Left ventricle myocardium inferior (tissue), 1 donor: Measurements from ENCODE around the gene LOC101059915.
A peak's percentile ranks its signal among the peaks of the same experiment; 100 is the strongest.
"Not testable (repeated sequence)": the region's sequence is repeated elsewhere in the genome, so short reads cannot be mapped to it uniquely, and the experiment has no call there.

Source experiments
- DNase-seq: peaks from one replicate; pipeline ENCODE4 v3.0.0-alpha.2; 2020
- H3K27ac ChIP-seq: fragments of 200-600 bp; replicated peaks from 2 replicates; pipeline ENCODE4 v1.8.0; 2021
- H3K27me3 ChIP-seq: fragments of 200-600 bp; 2 replicates; pipeline ENCODE4 v1.8.0; 2021; ENCODE audit warnings: low read depth
- H3K36me3 ChIP-seq: fragments of 200-600 bp; 2 replicates; pipeline ENCODE4 v1.8.0; 2021
- H3K4me1 ChIP-seq: fragments of 200-600 bp; 2 replicates; pipeline ENCODE4 v1.8.0; 2021
- H3K4me3 ChIP-seq: fragments of 200-600 bp; 2 replicates; pipeline ENCODE4 v1.8.0; 2021; ENCODE audit warnings: mild to moderate bottlenecking, moderate library complexity
- H3K9me3 ChIP-seq: fragments of 200-600 bp; replicated peaks from 2 replicates; pipeline ENCODE4 v1.8.0; 2021
- intact Hi-C: fragments of 100-400 bp; cut with micrococcal nuclease; formaldehyde crosslinking; loops from one replicate; pipeline ENCODE4 v1.11.0; 2022
- TF ChIP-seq, protein P1 (sequence below): fragments of 200-600 bp; IDR thresholded peaks from 2 replicates; pipeline ENCODE4 v1.8.0; 2021; ENCODE audit warnings: antibody characterized with exemption, mild to moderate bottlenecking, borderline replicate concordance
- donor health status: DM: no; HTN: yes; CAD: no; lungs with severe emphysema.

Gene LOC101059915

DNA sequence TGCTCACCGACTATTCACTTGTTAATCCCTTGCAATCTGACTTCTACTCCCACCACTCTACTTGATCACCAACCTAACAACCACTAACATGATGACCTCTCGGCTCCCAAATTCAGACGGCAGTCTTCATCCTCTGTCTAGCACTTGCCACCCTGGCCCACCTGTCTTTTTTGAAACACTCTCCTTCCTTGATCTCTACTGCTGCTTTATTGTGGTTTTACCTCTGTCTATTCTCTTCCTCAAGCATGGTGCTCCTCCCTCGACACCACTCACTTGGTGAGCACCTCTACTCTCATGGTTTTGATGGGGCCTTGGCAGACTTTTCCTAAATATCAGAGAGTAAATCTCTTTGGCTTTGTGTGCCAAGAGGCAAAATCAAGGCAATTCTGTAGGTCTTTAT, 27.3 kb upstream of the LOC101059915 start:
- no peaks in the 10 kb centered on the region for H3K36me3 ChIP-seq
- no peak overlapping the region for H3K4me3 ChIP-seq
- no peaks in the 10 kb centered on the region for H3K9me3 ChIP-seq
- H3K27me3 ChIP-seq: no peaks in the 10 kb centered on the region
- intact Hi-C loops: no loop called here
- DNase-seq: no peak
- TF ChIP-seq, protein P1, sequence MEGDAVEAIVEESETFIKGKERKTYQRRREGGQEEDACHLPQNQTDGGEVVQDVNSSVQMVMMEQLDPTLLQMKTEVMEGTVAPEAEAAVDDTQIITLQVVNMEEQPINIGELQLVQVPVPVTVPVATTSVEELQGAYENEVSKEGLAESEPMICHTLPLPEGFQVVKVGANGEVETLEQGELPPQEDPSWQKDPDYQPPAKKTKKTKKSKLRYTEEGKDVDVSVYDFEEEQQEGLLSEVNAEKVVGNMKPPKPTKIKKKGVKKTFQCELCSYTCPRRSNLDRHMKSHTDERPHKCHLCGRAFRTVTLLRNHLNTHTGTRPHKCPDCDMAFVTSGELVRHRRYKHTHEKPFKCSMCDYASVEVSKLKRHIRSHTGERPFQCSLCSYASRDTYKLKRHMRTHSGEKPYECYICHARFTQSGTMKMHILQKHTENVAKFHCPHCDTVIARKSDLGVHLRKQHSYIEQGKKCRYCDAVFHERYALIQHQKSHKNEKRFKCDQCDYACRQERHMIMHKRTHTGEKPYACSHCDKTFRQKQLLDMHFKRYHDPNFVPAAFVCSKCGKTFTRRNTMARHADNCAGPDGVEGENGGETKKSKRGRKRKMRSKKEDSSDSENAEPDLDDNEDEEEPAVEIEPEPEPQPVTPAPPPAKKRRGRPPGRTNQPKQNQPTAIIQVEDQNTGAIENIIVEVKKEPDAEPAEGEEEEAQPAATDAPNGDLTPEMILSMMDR: no peak
- no peak overlapping the region for H3K27ac ChIP-seq
- peaks cover 5% of the 10 kb centered on the region for H3K4me1 ChIP-seq

DNA sequence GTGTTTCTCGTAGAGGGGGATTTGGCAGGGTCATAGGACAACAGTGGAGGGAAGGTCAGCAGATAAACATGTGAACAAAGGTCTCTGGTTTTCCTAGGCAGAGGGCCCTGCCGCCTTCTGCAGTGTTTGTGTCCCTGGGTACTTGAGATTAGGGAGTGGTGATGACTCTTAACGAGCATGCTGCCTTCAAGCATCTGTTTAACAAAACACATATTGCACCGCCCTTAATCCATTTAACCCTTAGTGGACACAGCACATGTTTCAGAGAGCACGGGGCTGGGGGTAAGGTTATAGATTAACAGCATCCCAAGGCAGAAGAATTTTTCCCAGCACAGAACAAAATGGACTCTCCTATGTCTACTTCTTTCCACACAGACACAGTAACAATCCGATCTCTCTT, 22.9 kb upstream of the LOC101059915 start:
- H3K4me3 ChIP-seq, H3K9me3 ChIP-seq, DNase-seq, H3K27me3 ChIP-seq, H3K36me3 ChIP-seq, H3K4me1 ChIP-seq, H3K27ac ChIP-seq, intact Hi-C loops: not testable (repeated sequence)

DNA sequence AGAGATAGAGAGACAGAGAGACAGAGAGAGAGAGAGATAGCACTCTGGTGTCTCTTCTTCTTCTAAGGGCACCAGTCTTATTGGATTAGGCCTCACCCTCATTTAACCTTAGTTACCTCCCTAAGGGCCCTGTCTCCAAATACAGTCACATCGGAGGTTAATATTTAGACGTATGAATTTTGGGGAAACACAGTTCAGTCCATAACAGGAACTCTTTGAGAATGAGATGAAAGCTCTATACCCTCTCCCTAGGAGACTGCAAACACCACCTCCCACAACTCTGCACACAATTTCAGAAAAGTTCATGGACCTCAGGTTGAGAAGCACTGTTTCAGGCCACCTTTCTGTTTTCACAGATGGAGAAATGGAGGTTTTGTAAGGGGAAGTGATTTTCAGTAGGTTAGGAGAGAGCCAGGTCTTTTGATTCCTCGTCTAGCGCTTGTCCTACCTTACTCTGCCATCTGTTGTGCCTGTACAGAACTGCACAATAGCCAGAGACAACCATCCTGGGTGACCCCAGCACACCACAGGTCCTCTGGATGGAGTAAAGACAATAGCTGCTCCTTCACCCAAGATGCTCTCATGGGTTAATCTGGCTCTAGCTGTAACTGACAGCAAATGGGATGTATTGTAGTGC, 16.9 kb upstream of the LOC101059915 start:
- Histone ChIP-seq H3K9me3 (no peaks in the 10 kb centered on the region), H3K36me3 (no peaks in the 10 kb centered on the region)

DNA sequence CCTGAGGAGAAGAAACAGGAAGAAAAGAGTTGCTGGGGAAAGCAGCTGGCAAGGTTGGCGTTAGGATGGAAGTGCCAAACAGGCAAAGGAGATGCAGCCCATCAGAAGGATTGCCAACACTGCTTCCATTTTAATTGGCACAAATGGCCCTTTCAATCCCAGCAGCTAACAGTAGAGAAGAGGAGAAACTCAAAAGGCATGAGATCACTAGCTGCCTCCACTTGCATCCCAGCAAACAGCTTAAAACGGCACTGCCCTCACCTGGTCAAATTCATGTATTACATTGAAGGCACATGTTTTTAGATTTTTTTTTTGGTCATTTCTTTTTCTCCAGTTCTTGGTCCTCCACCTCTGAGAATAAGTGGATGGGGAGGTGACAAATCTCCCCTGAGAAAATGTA, 14.9 kb upstream of the LOC101059915 start:
- no peak for DNase-seq
- Histone ChIP-seq H3K9me3 (no peaks in the 10 kb centered on the region), H3K27ac (no peak overlapping the region), H3K27me3 (no peaks in the 10 kb centered on the region), H3K4me3 (no peak overlapping the region), H3K4me1 (no peaks in the 10 kb centered on the region), H3K36me3 (no peaks in the 10 kb centered on the region)
- TF ChIP-seq, protein P1: peak; percentile 66
- intact Hi-C loops: no loop called here

More for the DNA sequence above, 16.9 kb upstream of the LOC101059915 start:
- intact Hi-C loops: no loop called here
- TF ChIP-seq, protein P1: peak; percentile 47
- Histone ChIP-seq H3K4me1 (no peaks in the 10 kb centered on the region), H3K27ac (no peak overlapping the region), H3K27me3 (no peaks in the 10 kb centered on the region), H3K4me3 (no peak overlapping the region)
- no peak for DNase-seq

DNA sequence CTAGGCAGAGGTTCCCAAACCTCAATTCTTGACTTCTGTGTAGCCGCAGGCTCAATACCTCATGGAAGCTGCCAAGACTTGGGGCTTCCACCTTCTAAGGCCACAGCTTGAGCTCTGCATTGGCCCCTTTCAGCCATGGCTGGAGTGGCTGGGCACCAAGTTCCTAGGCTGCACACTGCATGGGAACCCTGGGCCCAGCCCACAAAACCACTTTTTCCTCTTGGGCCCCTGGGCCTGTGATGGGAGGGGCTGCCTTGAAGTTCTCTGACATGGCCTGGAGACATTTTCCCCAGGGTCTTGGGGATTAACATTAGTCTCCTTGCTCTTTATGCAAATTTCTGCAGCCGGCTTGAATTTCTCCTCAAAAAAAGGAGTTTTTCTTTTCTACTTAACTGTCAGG, 14.0 kb upstream of the LOC101059915 start:
- no peaks in the 10 kb centered on the region for H3K9me3 ChIP-seq
- H3K27me3 ChIP-seq: no peaks in the 10 kb centered on the region
- no peak overlapping the region for H3K27ac ChIP-seq
- DNase-seq: no peak
- no peak overlapping the region for H3K4me3 ChIP-seq
- H3K4me1 ChIP-seq: no peaks in the 10 kb centered on the region
- intact Hi-C loops: no loop called here
- no peaks in the 10 kb centered on the region for H3K36me3 ChIP-seq
- TF ChIP-seq, protein P1: no peak

DNA sequence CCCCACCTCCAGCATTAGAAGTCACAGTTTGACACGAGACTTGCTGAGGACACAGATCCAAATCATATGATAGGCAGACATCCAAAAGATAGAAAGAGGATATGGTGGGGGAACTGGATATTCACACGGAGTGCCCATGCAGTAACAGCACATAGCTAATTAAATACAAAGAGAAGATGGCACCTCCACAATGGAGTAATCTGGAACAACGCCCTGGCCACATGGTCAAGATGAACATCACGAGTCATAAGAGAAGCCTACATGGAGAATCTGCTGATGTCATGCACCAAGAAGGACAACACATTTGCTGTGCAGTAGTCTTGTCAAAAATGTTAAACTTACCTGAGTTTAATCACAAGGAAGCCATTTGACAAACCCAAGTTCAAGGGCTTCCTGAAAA, 10.1 kb upstream of the LOC101059915 start:
- intact Hi-C loops: no loop called here
- H3K4me3 ChIP-seq: no peak overlapping the region
- no peaks in the 10 kb centered on the region for H3K36me3 ChIP-seq

More for the DNA sequence above, 10.1 kb upstream of the LOC101059915 start:
- no peaks in the 10 kb centered on the region for H3K4me1 ChIP-seq
- TF ChIP-seq, protein P1: no peak
- no peak for DNase-seq
- H3K27ac ChIP-seq: no peak overlapping the region
- H3K27me3 ChIP-seq: no peaks in the 10 kb centered on the region
- H3K9me3 ChIP-seq: no peaks in the 10 kb centered on the region
